Hepatocyte (in vitro differentiated cells): ENCODE data around the gene COL13A1. TPM values are rescaled to one million over a fixed set of nuclear protein-coding genes. Genes with fewer than 3 reads are reported as not detected.

Experiments
- DNase-seq: peaks from one replicate; pipeline ENCODE4 v3.0.0-alpha.2; 2016; ENCODE audit warnings: low spot score
- H2AFZ ChIP-seq: fragments of 200-600 bp; sonication (generic); 2 replicates; pipeline ENCODE4 v1.6.0; 2016; ENCODE audit warnings: antibody characterized with exemption, mild to moderate bottlenecking
- H3K27ac ChIP-seq: fragments of 200-600 bp; sonication (generic); 2 replicates; pipeline ENCODE4 v1.5.1; 2016; ENCODE audit warnings: mild to moderate bottlenecking
- H3K27me3 ChIP-seq: fragments of 200-600 bp; sonication (generic); 2 replicates; pipeline ENCODE4 v1.6.1; 2016
- H3K36me3 ChIP-seq: fragments of 200-600 bp; sonication (generic); replicated peaks from 2 replicates; pipeline ENCODE4 v1.5.1; 2016; ENCODE audit warnings: low read depth; ENCODE audit not compliant: insufficient read depth
- H3K4me1 ChIP-seq: fragments of 200-600 bp; sonication (generic); 2 replicates; pipeline ENCODE4 v1.5.1; 2016; ENCODE audit warnings: mild to moderate bottlenecking, moderate library complexity; ENCODE audit not compliant: insufficient read depth
- H3K4me2 ChIP-seq: fragments of 200-600 bp; sonication (generic); 2 replicates; pipeline ENCODE4 v1.6.0; 2016
- H3K4me3 ChIP-seq: fragments of 200-600 bp; sonication (generic); 2 replicates; pipeline ENCODE4 v1.5.1; 2016; ENCODE audit warnings: mild to moderate bottlenecking
- H3K79me2 ChIP-seq: fragments of 200-600 bp; sonication (generic); 2 replicates; pipeline ENCODE4 v1.6.0; 2017; ENCODE audit warnings: mild to moderate bottlenecking
- H3K9me2 ChIP-seq: fragments of 200-600 bp; sonication (generic); replicated peaks from 2 replicates; pipeline ENCODE4 v1.6.0; 2017; ENCODE audit warnings: mild to moderate bottlenecking; ENCODE audit not compliant: insufficient read depth
- H3K9me3 ChIP-seq: fragments of 200-600 bp; sonication (generic); 2 replicates; pipeline ENCODE4 v1.5.1; 2016; ENCODE audit warnings: low read depth, mild to moderate bottlenecking
- H4K20me1 ChIP-seq: fragments of 200-600 bp; sonication (generic); 2 replicates; pipeline ENCODE4 v1.6.0; 2016; ENCODE audit warnings: mild to moderate bottlenecking; ENCODE audit not compliant: insufficient read depth, poor library complexity, severe bottlenecking
- EZH2 ChIP-seq: fragments of 200-600 bp; sonication (generic); IDR thresholded peaks from 2 replicates; pipeline ENCODE4 v1.6.1; 2016; ENCODE audit warnings: antibody characterized with exemption, mild to moderate bottlenecking, borderline replicate concordance
- EZH2phosphoT487 ChIP-seq: fragments of 200-600 bp; sonication (generic); IDR thresholded peaks from one replicate; pipeline ENCODE4 v1.6.1; 2018; ENCODE audit warnings: antibody characterized with exemption, mild to moderate bottlenecking, low read depth, moderate library complexity; ENCODE audit not compliant: unreplicated experiment, severe bottlenecking
- WGBS: methylation state at CpG from one replicate; pipeline ENCODE4 v1.1.6; 2016; ENCODE audit warnings: low lambda C conversion rate; ENCODE audit errors: missing lambda C conversion rate; 5-methylcytosine and 5-hydroxymethylcytosine counted together
- polyA plus RNA-seq: library from polyadenylated mRNA; unstranded; fragments of >200 nt; fragmentation: Nextera tagmentation; extraction: Ambion mirVana; gene quantifications from 2 replicates; pipeline ENCODE4 v1.2.1, GENCODE V29; 2016
- total RNA-seq: library from RNA; depleted of rRNA; stranded (reverse); fragments of >200 nt; gene quantifications from 2 replicates; pipeline ENCODE4 v1.2.3, GENCODE V29; 2014
- TF ChIP-seq, protein P1 (sequence below): fragments of 200-600 bp; sonication (generic); IDR thresholded peaks from 2 replicates; pipeline ENCODE4 v1.5.1; 2016; ENCODE audit warnings: antibody characterized with exemption, mild to moderate bottlenecking; ENCODE audit not compliant: poor library complexity

COL13A1 gene
- total and polyA plus RNA-seq, 2 experiments from 2014 or later, result 4.5 to 8.5 TPM

DNA sequence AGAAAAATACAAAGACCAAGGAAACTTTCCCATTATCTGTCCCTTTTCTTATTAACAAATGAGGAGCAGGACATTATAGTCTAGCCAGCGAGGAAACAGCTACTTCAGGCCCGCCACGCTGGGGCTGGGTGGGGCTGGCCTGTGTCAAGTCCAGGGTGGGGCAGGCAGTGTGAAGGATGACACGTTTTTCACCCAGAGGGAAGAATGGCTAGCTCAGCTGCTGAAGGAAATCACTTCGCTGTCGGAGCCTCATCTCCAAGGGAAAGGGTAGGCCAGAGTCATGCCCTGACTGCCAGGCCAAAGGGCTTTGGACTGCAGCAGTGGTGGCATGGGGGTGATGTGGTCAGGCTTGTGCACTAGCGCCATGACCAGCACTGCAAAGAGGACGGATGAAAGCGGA, 24.4 kb downstream of the COL13A1 start:
- no peaks in the 10 kb centered on the region for H3K9me2 ChIP-seq
- 95% methylated on average over 9 of the region's 9 CpGs for WGBS
- no peak overlapping the region for H3K27ac ChIP-seq
- TF ChIP-seq EZH2phosphoT487 (no peak), EZH2 (no peak)
- TF ChIP-seq, protein P1, sequence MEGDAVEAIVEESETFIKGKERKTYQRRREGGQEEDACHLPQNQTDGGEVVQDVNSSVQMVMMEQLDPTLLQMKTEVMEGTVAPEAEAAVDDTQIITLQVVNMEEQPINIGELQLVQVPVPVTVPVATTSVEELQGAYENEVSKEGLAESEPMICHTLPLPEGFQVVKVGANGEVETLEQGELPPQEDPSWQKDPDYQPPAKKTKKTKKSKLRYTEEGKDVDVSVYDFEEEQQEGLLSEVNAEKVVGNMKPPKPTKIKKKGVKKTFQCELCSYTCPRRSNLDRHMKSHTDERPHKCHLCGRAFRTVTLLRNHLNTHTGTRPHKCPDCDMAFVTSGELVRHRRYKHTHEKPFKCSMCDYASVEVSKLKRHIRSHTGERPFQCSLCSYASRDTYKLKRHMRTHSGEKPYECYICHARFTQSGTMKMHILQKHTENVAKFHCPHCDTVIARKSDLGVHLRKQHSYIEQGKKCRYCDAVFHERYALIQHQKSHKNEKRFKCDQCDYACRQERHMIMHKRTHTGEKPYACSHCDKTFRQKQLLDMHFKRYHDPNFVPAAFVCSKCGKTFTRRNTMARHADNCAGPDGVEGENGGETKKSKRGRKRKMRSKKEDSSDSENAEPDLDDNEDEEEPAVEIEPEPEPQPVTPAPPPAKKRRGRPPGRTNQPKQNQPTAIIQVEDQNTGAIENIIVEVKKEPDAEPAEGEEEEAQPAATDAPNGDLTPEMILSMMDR, result no peak
- H4K20me1 ChIP-seq, result no peaks in the 10 kb centered on the region
- no peaks in the 10 kb centered on the region for H3K9me3 ChIP-seq
- no peak for DNase-seq
- H3K27me3 ChIP-seq, result no peaks in the 10 kb centered on the region
- H3K79me2 ChIP-seq, result no peaks in the 10 kb centered on the region
- no peak overlapping the region for H3K4me2 ChIP-seq
- H2AFZ ChIP-seq, result no peak overlapping the region
- no peaks in the 10 kb centered on the region for H3K4me1 ChIP-seq
- no peaks in the 10 kb centered on the region for H3K36me3 ChIP-seq
- no peak overlapping the region for H3K4me3 ChIP-seq

DNA sequence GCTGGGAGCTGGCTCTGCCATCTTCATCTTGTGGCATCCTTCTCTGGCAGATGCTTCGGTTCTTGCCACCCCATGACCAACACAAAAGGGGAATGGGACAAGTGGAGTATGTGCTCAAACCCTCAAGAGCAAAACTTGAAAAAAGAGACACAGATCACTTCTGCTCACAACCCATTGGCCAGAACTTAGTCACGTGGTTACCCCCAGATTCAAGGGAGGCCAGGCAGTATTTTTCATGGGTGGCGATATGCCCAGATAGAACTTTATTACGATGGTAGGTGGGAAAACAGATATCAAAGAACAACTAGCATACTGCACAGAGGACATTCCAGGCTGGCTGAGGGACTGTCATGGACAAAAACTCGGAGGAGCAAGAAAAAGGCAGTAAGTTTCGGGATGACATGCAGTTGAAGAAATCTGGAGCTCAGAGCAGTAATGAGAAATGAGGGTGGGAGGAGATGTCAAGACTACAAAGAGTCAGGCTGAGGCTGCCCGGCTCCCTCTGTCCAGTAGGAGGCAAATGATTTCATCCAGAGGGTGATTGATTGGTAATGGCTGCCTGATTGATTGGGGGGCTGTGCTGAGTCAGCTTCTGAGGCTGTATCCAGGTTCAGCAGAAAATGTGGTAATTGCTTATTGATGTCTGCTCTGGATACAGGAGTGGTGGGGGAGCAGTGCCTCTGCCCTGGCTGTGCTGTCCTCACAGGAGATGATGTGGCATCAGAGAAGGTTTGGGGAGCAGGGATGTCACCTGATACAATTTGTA, 25.3 kb downstream of the COL13A1 start:
- Histone ChIP-seq H2AFZ (no peak overlapping the region), H3K4me1 (no peaks in the 10 kb centered on the region), H3K79me2 (no peaks in the 10 kb centered on the region), H3K27ac (no peak overlapping the region), H4K20me1 (no peaks in the 10 kb centered on the region), H3K4me2 (no peak overlapping the region), H3K4me3 (no peak overlapping the region), H3K9me2 (no peaks in the 10 kb centered on the region), H3K27me3 (no peaks in the 10 kb centered on the region), H3K9me3 (no peaks in the 10 kb centered on the region), H3K36me3 (no peaks in the 10 kb centered on the region)
- TF ChIP-seq EZH2 (no peak), EZH2phosphoT487 (no peak)
- TF ChIP-seq, protein P1, result no peak
- no peak for DNase-seq
- WGBS, result 86% methylated on average over 7 of the region's 7 CpGs

DNA sequence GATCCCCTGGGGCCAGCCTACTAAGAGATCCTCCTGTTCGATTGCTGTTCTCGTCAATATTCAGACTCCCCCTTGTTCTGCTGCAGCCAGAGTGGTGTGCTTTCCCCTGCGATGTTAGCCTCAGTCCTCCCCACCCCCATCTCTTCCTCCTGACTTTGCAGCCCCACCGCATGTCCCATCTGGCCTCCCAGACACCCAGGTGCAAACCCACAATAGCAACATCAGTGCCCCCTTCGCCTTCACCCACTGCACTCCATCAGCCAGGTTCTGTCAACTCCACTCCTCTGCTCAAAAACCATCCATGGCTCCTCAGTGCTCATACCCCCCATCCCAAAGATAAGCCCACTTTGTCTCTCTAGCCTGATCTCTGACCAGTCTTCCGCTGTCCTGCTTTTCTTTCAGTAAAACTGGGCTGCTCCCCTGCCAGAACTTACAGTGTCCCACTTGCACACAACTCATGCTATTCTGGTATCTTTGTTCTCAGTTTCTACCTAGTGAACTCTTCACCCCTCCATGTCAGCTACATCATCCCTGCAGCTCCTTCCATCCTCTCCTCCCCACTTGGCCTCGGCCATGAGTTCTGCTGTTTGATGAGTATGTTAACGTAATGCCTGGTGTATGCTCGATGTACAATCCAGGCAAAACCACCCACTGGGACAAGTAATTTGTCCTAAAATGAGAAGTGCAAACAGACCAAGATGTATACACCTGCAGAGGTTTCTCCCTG, 26.6 kb downstream of the COL13A1 start:
- DNase-seq, result no peak
- WGBS, result 92% methylated on average over 9 of the region's 9 CpGs
- no peaks in the 10 kb centered on the region for H3K27me3 ChIP-seq
- no peaks in the 10 kb centered on the region for H3K9me3 ChIP-seq
- no peak overlapping the region for H3K4me3 ChIP-seq
- H3K27ac ChIP-seq, result no peak overlapping the region
- no peak overlapping the region for H2AFZ ChIP-seq
- no peaks in the 10 kb centered on the region for H4K20me1 ChIP-seq
- H3K79me2 ChIP-seq, result no peaks in the 10 kb centered on the region
- no peaks in the 10 kb centered on the region for H3K36me3 ChIP-seq
- TF ChIP-seq EZH2phosphoT487 (no peak), EZH2 (no peak)
- TF ChIP-seq, protein P1, result no peak
- no peaks in the 10 kb centered on the region for H3K4me1 ChIP-seq
- no peak overlapping the region for H3K4me2 ChIP-seq
- no peaks in the 10 kb centered on the region for H3K9me2 ChIP-seq
